SK-N-SH treated with all-trans-retinoic acid at 6 μM for 48 hours (cell line): ENCODE data around the gene RPTN.

ENCODE experiments used
- ATAC-seq: fragments of 200-7000 bp; cut with Tn5 transposase; 3 replicates; pipeline ENCODE4 v1.9.1; 2020; ENCODE audit warnings: mild to moderate bottlenecking, moderate library complexity
- ARNTL ChIP-seq: fragments of 450-650 bp; formaldehyde crosslinking; IDR thresholded peaks from 2 replicates; pipeline ENCODE4 v1.5.0; 2020; ENCODE audit warnings: low read depth, mild to moderate bottlenecking, moderate library complexity, borderline replicate concordance
- BACH2 ChIP-seq: fragments of 250-450 bp; sonication (Bioruptor Pico); IDR thresholded peaks from 2 replicates; pipeline ENCODE4 v1.9.0; 2021; ENCODE audit warnings: mild to moderate bottlenecking, borderline replicate concordance
- ESRRG ChIP-seq: fragments of 250-450 bp; sonication (Bioruptor Pico); IDR thresholded peaks from 2 replicates; pipeline ENCODE4 v1.6.1; 2021; ENCODE audit warnings: mild to moderate bottlenecking
- GLIS3 ChIP-seq: fragments of 250-450 bp; sonication (Bioruptor Pico); IDR thresholded peaks from 2 replicates; pipeline ENCODE4 v1.5.0; 2020; ENCODE audit warnings: mild to moderate bottlenecking, moderate library complexity
- ISL1 ChIP-seq: fragments of 250-450 bp; sonication (Bioruptor Pico); IDR thresholded peaks from 2 replicates; pipeline ENCODE4 v2.1.2; 2022; ENCODE audit warnings: mild to moderate bottlenecking, moderate library complexity
- PPARA ChIP-seq: fragments of 250-450 bp; sonication (Bioruptor Pico); IDR thresholded peaks from 2 replicates; pipeline ENCODE4 v1.5.0; 2020; ENCODE audit warnings: mild to moderate bottlenecking, borderline replicate concordance
- RARB ChIP-seq: fragments of 250-450 bp; sonication (Bioruptor Pico); IDR thresholded peaks from 2 replicates; pipeline ENCODE4 v1.8.0; 2021; ENCODE audit warnings: mild to moderate bottlenecking, moderate library complexity
- SNAI2 ChIP-seq: fragments of 250-450 bp; sonication (Bioruptor Pico); IDR thresholded peaks from 2 replicates; pipeline ENCODE4 v1.5.0; 2020; ENCODE audit warnings: mild to moderate bottlenecking, moderate library complexity
- TCF4 ChIP-seq: fragments of 250-450 bp; sonication (Bioruptor Pico); IDR thresholded peaks from 2 replicates; pipeline ENCODE4 v1.8.0; 2021; ENCODE audit warnings: mild to moderate bottlenecking, moderate library complexity, borderline replicate concordance
- TOX ChIP-seq: fragments of 250-450 bp; sonication (Bioruptor Pico); IDR thresholded peaks from 2 replicates; pipeline ENCODE4 v1.8.0; 2021; ENCODE audit warnings: mild to moderate bottlenecking, moderate library complexity, borderline replicate concordance
- ZC3H10 ChIP-seq: fragments of 250-450 bp; sonication (Bioruptor Pico); IDR thresholded peaks from 2 replicates; pipeline ENCODE4 v1.5.1; 2021; ENCODE audit warnings: mild to moderate bottlenecking, moderate library complexity
- ZFP3 ChIP-seq: fragments of 250-450 bp; sonication (Bioruptor Pico); IDR thresholded peaks from 2 replicates; pipeline ENCODE4 v1.5.0; 2020; ENCODE audit warnings: mild to moderate bottlenecking, moderate library complexity
- ZFP30 ChIP-seq: fragments of 450-650 bp; formaldehyde crosslinking; IDR thresholded peaks from 2 replicates; pipeline ENCODE4 v1.5.0; 2022; ENCODE audit warnings: mild to moderate bottlenecking, moderate library complexity
- ZNF70 ChIP-seq: fragments of 450-650 bp; formaldehyde crosslinking; IDR thresholded peaks from 2 replicates; pipeline ENCODE4 v1.5.0; 2020; ENCODE audit warnings: mild to moderate bottlenecking, moderate library complexity
- TF ChIP-seq, protein P1 (sequence below): fragments of 250-450 bp; sonication (Bioruptor Pico); IDR thresholded peaks from 2 replicates; pipeline ENCODE4 v1.5.1; 2020; ENCODE audit warnings: low read depth, mild to moderate bottlenecking, moderate library complexity
- TF ChIP-seq, protein P2 (sequence below): fragments of 250-450 bp; sonication (Bioruptor Pico); IDR thresholded peaks from 2 replicates; pipeline ENCODE4 v1.8.0; 2020; ENCODE audit warnings: mild to moderate bottlenecking, moderate library complexity, borderline replicate concordance
- TF ChIP-seq, protein P3 (sequence below): fragments of 250-450 bp; sonication (Bioruptor Pico); IDR thresholded peaks from 2 replicates; pipeline ENCODE4 v1.5.0; 2020; ENCODE audit warnings: mild to moderate bottlenecking, moderate library complexity
- TF ChIP-seq, protein P4 (sequence below): fragments of 250-450 bp; sonication (Bioruptor Pico); IDR thresholded peaks from 2 replicates; pipeline ENCODE4 v1.8.0; 2021; ENCODE audit warnings: low read depth, mild to moderate bottlenecking, moderate library complexity, borderline replicate concordance
- TF ChIP-seq, protein P5 (sequence below): fragments of 250-450 bp; sonication (Bioruptor Pico); IDR thresholded peaks from 2 replicates; pipeline ENCODE4 v1.5.1; 2021; ENCODE audit warnings: mild to moderate bottlenecking, moderate library complexity

RPTN gene

DNA sequence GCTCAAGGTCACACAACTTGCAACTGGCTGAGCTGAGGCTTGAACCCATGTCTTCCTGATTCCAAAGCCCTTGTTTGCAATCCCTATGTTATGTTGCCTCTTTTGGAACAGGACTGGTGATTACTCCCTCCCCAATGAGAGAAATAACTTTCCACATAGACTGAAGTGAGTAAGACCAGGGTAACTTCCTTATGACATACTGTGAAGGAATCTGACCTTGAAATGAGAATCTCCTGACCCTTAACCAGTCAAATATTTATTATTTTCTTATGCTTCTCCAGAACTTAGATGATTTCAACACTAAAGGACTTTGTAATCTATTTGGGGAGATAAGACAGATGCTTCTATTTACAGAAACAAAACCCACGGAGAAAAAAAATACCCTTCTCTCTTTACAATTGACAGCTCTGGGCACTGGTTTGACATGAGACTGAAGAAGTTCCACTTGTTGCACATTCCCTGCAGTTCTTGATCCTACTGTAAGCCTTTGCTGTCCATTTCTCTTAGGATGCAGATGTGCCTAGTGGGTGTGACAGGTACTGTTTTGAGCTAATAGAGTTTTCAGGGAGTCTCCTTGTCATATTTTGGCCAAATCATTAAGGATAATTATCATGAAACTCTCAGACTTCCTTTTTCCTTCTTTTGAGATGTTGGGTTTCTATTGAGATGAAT is 3.9 kb upstream of the RPTN start:
- peak; percentile 91 for ATAC-seq
- TF ChIP-seq ZFP3 (CRISPR knock-in tag): no peak
- TF ChIP-seq, protein P1, sequence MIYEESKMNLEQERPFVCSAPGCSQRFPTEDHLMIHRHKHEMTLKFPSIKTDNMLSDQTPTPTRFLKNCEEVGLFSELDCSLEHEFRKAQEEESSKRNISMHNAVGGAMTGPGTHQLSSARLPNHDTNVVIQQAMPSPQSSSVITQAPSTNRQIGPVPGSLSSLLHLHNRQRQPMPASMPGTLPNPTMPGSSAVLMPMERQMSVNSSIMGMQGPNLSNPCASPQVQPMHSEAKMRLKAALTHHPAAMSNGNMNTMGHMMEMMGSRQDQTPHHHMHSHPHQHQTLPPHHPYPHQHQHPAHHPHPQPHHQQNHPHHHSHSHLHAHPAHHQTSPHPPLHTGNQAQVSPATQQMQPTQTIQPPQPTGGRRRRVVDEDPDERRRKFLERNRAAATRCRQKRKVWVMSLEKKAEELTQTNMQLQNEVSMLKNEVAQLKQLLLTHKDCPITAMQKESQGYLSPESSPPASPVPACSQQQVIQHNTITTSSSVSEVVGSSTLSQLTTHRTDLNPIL: no peak
- peak; percentile 58; the same call in 1 of the 2 replicates for TF ChIP-seq ZC3H10
- TF ChIP-seq TOX (CRISPR knock-in tag): peak; percentile 30; the same call in 1 of the 2 replicates

DNA sequence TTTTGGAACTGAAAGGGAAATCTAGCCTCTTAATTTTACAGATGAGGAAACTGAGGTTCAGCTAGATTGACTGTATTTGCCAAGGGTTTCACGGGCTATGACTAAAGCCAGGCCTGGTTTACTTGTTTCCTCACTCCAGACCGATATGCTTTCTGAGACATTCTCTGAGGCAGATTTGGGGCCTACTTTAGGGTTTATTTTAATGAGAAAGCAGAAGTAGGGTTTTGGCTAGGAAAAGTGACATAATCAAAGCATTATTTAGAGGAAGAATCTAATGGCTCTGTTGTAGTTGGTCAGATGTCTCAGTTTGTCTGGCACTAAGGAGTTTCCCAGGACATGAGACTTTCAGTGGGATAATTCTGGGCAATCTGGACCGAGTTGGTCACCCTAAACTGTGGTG is 1.5 kb upstream of the RPTN start:
- ATAC-seq: no peak
- TF ChIP-seq ZFP3 (CRISPR knock-in tag) (no peak), ESRRG (CRISPR knock-in tag) (no peak), ZC3H10 (no peak), SNAI2 (no peak), TOX (CRISPR knock-in tag) (no peak), ISL1 (CRISPR knock-in tag) (no peak), ZFP30 (no peak)
- TF ChIP-seq, protein P2, sequence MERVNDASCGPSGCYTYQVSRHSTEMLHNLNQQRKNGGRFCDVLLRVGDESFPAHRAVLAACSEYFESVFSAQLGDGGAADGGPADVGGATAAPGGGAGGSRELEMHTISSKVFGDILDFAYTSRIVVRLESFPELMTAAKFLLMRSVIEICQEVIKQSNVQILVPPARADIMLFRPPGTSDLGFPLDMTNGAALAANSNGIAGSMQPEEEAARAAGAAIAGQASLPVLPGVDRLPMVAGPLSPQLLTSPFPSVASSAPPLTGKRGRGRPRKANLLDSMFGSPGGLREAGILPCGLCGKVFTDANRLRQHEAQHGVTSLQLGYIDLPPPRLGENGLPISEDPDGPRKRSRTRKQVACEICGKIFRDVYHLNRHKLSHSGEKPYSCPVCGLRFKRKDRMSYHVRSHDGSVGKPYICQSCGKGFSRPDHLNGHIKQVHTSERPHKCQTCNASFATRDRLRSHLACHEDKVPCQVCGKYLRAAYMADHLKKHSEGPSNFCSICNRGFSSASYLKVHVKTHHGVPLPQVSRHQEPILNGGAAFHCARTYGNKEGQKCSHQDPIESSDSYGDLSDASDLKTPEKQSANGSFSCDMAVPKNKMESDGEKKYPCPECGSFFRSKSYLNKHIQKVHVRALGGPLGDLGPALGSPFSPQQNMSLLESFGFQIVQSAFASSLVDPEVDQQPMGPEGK (CRISPR knock-in tag): no peak
- TF ChIP-seq, protein P3, sequence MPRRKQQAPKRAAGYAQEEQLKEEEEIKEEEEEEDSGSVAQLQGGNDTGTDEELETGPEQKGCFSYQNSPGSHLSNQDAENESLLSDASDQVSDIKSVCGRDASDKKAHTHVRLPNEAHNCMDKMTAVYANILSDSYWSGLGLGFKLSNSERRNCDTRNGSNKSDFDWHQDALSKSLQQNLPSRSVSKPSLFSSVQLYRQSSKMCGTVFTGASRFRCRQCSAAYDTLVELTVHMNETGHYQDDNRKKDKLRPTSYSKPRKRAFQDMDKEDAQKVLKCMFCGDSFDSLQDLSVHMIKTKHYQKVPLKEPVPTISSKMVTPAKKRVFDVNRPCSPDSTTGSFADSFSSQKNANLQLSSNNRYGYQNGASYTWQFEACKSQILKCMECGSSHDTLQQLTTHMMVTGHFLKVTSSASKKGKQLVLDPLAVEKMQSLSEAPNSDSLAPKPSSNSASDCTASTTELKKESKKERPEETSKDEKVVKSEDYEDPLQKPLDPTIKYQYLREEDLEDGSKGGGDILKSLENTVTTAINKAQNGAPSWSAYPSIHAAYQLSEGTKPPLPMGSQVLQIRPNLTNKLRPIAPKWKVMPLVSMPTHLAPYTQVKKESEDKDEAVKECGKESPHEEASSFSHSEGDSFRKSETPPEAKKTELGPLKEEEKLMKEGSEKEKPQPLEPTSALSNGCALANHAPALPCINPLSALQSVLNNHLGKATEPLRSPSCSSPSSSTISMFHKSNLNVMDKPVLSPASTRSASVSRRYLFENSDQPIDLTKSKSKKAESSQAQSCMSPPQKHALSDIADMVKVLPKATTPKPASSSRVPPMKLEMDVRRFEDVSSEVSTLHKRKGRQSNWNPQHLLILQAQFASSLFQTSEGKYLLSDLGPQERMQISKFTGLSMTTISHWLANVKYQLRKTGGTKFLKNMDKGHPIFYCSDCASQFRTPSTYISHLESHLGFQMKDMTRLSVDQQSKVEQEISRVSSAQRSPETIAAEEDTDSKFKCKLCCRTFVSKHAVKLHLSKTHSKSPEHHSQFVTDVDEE (CRISPR knock-in tag): no peak
- TF ChIP-seq, protein P4, sequence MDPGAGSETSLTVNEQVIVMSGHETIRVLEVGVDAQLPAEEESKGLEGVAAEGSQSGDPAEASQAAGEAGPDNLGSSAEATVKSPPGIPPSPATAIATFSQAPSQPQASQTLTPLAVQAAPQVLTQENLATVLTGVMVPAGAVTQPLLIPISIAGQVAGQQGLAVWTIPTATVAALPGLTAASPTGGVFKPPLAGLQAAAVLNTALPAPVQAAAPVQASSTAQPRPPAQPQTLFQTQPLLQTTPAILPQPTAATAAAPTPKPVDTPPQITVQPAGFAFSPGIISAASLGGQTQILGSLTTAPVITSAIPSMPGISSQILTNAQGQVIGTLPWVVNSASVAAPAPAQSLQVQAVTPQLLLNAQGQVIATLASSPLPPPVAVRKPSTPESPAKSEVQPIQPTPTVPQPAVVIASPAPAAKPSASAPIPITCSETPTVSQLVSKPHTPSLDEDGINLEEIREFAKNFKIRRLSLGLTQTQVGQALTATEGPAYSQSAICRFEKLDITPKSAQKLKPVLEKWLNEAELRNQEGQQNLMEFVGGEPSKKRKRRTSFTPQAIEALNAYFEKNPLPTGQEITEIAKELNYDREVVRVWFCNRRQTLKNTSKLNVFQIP (CRISPR knock-in tag): no peak

DNA sequence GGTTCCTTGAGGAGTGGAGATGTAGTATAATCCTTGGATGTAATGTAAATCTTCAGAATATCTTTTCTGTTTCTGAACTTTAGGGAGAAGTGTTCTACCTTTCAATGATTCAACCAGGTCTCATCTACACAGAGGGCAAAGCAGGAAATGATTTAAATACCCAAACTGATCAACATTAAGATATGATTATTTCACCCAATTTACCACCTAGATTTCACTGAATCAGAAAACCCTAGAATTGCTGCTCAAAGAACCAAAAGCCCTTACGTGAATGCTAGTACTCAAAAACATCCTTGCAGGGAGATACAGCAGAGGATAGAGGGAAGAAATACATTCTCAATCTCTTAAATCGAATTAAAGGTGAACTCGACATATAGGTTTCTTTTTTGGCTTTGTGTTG is 5.0 kb downstream of the RPTN start:
- TF ChIP-seq SNAI2: no peak
- no peak for TF ChIP-seq TOX (CRISPR knock-in tag)
- TF ChIP-seq ZFP3 (CRISPR knock-in tag): no peak
- TF ChIP-seq ARNTL: no peak
- TF ChIP-seq TCF4 (CRISPR knock-in tag): no peak
- TF ChIP-seq ESRRG (CRISPR knock-in tag): no peak
- no peak for TF ChIP-seq GLIS3 (CRISPR knock-in tag)
- no peak for TF ChIP-seq RARB
- no peak for TF ChIP-seq ISL1 (CRISPR knock-in tag)
- no peak for TF ChIP-seq ZC3H10
- no peak for TF ChIP-seq PPARA (CRISPR knock-in tag)
- TF ChIP-seq ZNF70 (CRISPR knock-in tag): no peak
- TF ChIP-seq BACH2: no peak
- TF ChIP-seq, protein P5, sequence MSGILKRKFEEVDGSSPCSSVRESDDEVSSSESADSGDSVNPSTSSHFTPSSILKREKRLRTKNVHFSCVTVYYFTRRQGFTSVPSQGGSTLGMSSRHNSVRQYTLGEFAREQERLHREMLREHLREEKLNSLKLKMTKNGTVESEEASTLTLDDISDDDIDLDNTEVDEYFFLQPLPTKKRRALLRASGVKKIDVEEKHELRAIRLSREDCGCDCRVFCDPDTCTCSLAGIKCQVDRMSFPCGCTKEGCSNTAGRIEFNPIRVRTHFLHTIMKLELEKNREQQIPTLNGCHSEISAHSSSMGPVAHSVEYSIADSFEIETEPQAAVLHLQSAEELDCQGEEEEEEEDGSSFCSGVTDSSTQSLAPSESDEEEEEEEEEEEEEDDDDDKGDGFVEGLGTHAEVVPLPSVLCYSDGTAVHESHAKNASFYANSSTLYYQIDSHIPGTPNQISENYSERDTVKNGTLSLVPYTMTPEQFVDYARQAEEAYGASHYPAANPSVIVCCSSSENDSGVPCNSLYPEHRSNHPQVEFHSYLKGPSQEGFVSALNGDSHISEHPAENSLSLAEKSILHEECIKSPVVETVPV (CRISPR knock-in tag): no peak
- TF ChIP-seq, protein P2 (CRISPR knock-in tag): no peak
- ATAC-seq: no peak
